NCI-H1105 treated with DMSO at 0.1 percent for 48 hours (cell line): ENCODE measurements around the gene SRGAP2C.
"Not testable (repeated sequence)": the region's sequence is repeated elsewhere in the genome, so short reads cannot be mapped to it uniquely, and the experiment has no call there.

ENCODE experiments used
- DNase-seq: peaks from one replicate; lab custom pipeline; 2025; lab: John Stamatoyannopoulos, UW

The SRGAP2C gene

DNA sequence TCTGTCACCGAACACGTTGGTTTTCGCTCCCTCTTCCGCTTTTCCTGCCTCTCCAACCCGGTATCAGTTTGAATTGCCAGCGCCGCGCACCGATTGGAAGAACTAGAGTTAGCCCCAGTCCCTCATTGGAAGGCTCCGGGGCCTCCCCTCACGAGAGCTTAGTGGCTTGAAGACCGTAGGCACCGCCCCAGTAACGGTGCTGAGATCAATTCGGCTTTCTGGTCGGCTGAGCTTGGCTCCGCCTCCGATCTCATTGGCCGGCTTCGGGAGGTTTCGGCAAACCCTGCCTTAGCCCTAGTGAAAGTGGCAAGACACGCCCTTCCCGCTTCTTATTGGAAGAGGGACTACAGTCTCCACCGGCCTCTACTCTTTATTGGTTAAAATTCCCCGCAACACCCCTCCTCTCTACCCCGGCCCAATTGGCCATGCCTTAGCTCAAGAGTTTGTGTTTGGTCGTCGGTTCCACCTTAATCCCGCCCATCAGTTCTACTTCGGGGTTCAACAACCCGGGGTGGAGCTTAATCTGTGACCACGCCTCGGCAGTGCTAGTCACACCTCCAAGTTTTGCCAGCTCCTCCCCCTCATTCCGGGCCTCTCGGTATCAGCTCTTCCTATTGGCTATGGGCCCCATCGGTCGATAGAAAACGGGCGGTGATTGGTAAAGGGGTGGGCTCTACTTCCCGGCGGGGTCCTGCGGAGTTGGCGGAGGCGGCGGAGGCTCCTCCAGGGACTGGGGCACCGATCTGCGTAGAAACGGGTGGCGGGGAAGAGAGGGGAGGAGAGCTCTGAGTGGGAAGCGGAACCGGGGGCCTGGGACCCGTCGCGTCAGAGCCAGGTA lies at the start of gene SRGAP2C, which contains the start of gene FAM72B:
SRGAP2C (plus strand) TSS at position 686 of the 838 bp plus-strand sequence. CDS start 2,472 bp downstream, outside the sequence.
FAM72B (minus strand) TSS at position 51 of the 838 bp plus-strand sequence. CDS start 851 bp downstream, outside the sequence.
- peak; percentile 99 for DNase-seq

DNA sequence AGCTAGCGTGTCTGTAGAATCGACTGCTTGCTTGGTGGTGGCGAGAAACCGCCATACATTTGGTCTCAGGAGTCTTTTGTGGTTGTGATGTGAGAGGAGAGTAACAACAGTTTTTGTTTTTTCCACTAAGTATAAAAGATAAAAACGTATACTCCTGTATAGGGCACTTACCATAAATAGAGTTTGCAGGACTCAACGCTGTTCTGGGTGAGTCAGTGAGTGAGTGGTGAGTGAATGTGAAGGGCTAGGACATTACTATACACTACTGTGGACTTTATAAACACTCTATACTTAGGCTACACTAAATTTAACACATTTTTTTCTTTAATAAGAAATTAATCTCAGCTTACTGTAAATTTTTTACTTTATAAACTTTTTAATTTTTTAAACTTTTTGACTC lies 44.4 kb upstream of the SRGAP2C start:
- DNase-seq: not testable (repeated sequence)

DNA sequence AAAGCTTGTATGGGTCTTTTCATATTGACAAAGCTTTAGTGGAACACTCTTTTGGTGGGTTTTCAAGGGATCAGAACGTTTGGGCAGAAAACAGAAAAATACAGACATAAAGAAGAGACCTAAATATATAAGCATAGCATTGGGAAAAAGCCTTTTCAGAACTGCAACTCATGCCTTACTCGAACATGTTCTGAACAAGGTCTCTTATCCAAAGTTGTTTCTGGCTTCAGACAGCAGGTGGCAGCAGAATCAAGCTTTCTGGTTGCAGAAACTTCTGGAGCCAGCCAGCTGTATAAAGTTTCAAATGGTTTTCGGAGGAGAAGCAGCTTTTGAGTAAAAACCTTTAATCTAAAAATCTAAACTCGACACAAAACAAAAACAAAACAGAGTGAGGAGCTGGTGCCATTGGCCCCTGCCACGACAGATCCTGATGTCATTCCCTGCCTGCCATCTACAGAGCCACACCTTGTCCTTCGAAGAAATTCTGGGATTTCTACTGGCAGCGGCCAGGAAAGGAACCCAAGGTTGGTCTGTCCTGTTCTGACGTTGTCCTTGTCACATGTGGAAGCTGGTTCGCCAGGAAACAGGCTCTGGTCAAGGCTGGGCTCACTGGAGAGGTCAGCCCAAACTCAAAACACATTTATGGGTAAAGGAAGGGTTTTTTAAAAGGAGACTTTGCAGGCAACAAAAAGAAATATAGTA lies 36.1 kb upstream of the SRGAP2C start:
- DNase-seq: not testable (repeated sequence)

DNA sequence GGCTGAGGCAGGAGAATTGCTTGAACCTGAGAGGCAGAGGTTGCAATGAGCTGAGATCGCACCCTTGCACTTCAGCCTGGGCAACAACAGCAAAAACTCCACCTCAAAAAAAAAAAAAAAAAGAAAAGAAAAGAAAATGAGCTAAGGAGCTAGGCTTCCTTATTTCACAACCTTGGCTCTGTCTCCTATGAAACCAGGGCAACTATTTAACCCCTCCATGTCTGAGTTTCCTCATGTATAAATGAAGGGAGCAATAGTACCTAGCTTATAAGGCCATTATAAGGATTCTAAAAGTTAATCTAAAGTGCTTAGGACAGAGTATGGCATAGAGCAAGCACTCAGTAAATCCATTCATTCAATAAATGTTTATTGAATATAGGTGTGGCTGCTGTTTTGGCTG lies 33.5 kb upstream of the SRGAP2C start:
- not testable (repeated sequence) for DNase-seq

DNA sequence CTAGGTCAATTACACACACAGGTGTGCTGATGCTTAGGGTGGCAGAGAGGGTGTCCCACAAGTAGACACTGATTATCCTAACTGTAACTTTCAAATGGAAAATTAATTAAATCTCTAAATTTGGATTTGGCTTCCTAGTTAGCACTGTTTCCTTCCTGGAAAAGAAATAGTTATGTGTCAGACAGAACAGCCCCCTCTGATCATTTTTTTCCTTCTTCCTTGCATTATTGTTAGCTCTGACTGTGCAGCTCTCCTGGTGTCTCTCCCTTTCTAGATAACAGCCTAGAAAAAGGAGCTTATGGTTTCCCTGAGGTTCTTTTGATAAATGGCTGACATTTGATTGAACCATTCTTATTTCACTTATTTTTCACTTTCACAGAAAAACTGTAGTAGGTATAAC lies 32.0 kb upstream of the SRGAP2C start:
- not testable (repeated sequence) for DNase-seq

DNA sequence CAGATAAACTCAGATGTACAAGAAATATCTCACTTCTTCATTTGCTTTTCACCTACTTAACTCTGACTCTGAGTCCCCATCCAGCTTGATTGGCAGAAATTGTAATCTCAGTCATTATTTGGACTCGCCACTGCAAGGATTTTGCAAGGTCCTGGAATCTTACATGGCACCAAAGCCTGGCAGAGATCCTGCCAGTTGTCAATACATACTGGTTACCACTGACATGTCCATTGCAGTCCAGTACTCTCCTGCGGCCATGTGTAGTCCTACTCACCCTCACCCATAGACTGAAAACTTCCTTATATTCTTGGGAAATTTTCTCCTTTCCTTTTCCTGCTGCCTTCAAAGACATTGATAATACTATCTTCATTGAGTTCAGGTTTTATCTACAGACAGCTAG lies 30.0 kb upstream of the SRGAP2C start:
- DNase-seq: not testable (repeated sequence)

DNA sequence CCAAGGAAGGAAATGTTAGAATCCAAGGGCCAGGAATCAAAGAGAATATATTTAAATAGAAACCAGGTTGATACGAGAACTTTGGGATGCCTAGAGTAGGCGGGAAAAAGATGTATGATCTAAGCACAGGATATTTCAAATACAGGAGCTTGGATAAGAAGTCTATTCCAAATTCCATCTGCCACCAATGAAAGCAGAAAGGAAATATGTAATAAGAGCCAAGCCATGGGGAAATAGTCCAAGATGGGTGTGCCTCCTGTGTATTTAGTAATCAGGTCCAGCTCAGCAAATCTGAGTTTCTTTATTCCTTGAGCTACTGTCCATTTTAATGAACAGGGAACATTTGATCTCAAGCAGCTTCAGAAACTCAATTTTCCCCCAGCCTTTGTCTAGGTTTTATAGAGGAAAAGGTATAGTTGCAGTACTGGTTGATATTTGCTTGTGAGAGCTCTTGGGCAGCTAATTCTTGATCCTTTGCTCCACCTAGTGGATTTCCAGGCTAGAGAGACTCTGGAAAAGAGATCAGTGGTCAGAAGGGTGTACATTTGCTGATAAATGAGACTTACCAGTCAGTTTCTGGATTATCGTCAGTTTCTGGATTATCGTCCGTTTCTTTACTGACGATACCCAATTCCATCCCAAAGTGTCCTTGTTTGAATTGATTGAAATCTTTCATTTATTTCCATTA lies 29.0 kb upstream of the SRGAP2C start:
- DNase-seq: peak; percentile 21

DNA sequence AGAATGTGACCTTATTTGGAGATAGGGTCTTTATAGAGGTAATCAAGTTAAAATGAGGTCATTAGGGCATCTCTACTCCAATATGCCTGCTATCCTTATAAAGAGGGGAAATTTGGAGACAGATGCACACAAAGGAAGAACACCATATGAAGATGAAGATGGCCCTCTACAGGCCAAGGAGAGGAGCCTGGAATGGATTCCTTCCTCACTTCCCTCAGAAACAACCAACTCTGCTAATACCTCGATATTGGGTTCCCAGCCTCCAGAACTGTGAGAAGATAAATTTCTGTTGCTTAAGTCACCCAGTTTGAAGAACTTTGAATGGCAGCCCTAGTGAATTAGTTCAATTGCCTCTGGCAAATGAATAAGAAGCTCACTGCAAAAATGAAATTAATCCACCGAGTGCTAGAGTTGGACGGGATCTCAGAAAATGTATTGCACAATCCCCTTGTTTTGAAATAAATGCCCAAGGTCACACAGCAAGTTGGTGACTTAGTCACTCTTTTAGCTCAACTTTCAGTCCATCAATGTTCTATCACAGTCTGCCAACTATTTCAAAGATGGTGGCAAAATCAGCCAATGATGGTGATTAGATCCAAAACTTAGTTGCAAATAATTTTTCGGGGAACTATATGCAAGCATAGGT lies 27.7 kb upstream of the SRGAP2C start:
- not testable (repeated sequence) for DNase-seq

DNA sequence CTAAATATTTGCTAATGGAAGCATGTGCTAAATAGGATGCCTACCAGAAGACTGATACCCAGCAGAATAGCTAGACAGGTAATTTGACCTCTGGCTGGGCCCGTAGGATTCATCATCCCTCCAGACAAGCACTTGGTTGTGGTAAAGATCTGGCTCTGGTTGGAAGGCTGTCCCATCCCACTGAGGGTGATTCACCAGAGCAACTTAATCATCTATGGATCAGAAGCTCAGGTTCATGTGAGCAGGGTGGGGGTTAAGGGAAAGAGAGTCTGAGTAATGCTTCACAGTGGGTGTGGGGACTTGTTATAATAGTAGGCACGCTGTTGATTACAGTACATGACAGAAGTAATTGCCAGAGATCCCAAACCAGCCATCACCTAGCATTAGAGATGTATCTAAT lies 27.2 kb upstream of the SRGAP2C start:
- not testable (repeated sequence) for DNase-seq

DNA sequence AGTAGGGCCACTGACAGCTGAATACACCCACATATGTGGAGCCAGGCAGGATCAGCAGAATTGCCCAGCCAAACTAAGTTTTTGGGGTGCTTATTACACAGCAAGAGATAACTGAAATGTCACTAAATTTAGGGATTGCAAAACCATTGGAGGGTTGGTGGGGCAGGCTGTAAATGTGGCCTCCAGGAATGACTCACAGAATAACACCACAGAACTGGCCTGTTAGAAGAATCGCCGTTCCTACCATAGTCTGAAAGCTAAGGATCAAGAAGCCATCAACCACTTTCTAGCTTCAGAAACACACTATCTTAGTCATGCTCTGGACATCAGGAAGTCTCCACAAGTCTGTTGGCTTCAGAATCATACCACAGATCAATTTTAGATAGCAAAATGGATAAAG lies 24.7 kb upstream of the SRGAP2C start:
- DNase-seq: not testable (repeated sequence)

DNA sequence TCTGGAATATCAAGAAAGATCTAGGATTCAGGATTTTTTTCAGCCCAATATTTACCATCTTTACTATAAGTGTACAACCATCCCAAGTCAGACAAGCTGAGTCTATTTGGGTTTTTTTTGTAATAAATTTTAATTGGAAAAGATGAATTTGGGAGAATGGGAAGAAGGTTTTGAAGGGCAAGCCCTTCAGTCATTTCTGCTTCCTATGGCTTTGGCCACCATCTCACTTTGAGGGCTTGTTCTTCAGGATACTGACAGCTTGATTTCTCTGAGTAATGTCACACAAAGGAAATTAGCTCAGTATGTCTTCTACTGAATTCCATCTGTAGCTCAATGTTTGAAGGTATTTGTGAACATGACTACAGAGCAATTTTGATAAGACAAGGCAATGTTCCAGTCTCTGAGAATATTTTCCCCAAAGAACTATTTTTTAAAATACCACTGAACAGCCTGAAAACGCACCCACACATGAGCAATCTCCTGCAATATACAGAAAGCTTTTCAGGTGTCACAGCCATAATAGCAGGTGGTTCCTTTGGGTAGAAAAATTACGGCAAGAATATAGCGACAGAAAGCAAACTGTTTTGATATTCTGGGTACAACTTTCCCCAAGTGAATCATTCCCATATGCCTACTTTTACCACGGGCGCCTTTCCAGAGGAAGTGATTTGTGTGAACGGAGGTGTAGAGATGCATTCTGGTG lies 23.4 kb upstream of the SRGAP2C start:
- not testable (repeated sequence) for DNase-seq

DNA sequence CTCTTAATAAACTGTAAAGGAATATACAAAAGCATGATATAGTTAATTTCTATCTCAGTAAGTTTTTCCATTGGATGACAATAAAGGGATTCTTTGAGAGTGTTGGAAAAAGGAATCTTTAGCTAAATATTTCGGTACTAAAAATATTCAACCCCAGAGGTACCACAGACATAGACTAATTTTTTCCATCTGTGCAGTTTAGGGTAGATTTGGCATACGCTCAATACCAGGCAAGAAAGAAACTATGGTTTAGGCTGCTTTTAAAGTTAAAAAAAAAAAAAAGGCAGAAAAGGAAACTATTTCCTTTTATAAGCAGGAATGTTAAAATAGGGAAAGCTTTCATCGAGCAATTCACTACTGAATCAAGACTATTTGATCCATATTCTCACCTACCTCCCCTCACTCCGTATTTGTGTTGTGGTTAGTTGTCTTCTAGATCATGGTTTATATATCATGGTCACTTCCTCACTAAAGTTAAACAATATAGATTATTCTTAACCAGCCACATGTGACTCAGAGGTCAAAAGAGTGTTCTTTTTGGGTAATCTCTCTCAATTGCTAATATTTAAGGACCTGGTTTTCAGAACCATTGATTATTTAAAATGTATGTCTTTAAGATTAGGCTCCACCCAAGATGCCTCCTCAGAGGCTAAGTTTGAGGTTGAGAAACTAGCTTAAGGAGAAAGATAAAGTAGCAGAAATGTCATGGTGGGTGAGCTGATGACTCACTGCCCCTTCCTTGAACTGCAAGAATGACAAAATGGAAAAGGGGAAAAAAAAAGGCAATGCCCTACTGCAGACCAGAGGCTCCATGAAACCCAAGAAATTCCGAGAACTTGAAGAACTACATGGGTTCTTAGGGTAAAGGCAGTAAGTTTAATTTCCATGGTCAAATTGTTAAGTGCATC lies 20.7 kb upstream of the SRGAP2C start:
- DNase-seq: not testable (repeated sequence)

DNA sequence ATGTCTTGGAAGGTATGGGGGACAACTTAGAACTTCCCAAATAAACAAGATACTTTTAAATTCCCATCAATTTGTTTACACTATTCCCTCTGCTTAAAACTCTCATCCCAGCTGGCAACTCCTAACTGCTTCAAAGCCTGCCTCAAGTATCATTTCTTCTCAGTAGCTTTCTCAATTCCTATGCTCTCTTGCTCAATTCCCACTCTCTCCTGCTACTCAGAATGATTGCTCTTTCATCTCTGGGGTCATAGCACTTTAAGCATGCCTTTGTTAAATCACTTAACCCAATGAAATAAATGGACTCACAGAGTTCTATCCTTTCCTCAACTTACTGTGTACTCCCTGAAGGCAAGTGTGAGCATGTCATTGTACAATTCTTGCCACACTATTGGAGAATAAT lies 19.5 kb upstream of the SRGAP2C start:
- not testable (repeated sequence) for DNase-seq

DNA sequence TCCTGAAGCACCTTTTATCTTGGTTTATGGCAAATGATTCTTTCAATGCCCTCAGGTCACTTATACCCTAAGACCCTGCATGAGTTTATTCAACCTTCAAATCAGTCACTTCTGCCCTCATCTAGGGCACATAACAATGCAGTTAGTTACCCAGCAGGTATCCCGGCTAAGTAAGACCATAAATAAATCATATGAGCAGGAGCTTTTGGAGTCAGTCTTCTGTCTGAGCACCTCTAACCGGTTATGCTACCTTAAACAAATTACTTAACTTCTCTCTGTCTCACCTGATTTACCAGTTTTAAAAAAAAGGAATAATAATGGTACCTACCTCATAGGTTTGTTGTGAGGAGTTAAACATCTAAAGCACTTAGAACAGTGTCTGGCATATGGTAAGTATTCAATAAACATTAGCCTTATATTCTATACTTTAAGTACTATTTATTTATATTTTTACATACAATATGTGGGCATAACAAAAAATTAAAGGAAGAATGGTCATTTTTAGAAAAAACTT lies 17.5 kb upstream of the SRGAP2C start:
- DNase-seq: not testable (repeated sequence)

DNA sequence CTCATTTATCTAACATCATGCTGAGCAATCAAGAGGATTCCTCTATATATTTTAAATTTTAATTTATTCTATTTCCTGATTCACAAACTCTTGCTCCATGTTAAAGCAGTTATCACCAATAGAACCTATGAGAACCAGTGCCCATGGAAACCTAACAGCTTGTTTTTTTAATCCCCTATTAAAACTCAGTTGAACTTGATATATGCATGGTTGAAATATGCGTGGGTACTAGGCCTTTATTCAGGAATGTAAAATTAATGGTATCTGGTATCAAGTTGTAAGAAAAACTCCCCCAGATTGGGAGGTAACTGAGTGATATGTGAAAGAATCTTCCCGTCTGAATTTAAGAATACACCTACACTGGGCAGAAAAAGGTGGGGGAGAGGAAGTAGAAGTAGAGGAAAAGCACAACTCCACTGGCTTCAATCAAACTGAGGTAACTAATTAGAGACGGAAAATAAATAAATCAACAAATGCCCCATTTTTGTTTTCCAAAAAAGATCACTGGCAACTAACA lies 16.6 kb upstream of the SRGAP2C start:
- not testable (repeated sequence) for DNase-seq

DNA sequence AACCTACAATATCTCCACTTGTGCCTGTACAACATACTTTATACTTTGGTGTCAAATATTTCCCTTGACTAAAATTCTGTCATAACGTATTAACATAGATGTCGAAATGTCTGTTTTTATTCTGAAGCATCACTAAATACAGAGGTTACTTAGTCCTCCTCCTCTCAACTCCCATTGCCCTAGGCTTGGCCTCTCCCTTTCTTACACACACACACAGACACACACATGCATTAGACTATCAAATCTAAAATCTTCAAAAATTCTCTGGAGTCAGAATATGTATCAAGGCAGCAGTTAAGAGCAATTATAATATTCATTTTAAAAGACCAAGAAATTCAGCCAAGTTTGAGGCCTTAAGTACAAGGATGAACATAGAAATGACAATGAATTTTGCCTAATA lies 8.1 kb upstream of the SRGAP2C start:
- not testable (repeated sequence) for DNase-seq

DNA sequence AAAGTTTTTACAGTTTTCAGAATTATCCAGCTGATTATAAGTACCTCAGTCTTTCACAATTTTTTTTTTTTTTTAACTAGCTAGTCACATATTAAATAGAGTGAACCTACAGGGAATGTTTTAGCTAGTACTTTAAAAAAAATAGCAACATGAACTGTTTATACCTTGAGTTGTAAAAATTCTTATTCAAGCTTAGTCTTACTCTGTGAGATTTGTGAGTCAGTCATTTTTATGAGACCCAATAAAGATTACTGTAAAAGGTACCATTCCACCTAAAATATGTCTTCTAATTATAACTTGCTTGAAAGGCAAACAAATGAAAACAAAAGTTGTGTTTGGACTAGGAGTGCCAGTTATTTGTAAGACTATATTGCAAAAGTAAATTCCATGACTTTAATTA lies 6.6 kb upstream of the SRGAP2C start:
- DNase-seq: not testable (repeated sequence)

DNA sequence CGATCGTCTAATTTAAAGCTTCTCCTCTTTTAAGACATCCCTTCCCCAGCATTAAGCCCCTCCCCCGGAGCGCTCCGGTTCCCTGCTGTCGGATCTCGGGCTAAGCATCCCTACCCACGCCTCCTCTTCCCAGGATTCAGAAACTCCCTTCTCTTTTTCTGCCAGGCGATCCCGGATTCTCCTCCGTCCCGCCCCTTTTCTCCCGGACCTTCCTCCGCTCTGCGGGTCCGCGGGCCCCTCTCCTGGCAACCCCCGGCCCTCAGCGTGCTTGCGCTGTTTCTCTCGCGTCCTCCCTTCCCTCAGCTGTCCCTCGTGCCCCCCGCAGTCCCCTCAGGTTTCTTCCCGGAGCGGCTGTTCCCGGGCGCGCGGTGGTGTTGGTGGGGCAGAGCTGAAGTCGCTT lies 908 bp upstream of the SRGAP2C start:
- DNase-seq: not testable (repeated sequence)

DNA sequence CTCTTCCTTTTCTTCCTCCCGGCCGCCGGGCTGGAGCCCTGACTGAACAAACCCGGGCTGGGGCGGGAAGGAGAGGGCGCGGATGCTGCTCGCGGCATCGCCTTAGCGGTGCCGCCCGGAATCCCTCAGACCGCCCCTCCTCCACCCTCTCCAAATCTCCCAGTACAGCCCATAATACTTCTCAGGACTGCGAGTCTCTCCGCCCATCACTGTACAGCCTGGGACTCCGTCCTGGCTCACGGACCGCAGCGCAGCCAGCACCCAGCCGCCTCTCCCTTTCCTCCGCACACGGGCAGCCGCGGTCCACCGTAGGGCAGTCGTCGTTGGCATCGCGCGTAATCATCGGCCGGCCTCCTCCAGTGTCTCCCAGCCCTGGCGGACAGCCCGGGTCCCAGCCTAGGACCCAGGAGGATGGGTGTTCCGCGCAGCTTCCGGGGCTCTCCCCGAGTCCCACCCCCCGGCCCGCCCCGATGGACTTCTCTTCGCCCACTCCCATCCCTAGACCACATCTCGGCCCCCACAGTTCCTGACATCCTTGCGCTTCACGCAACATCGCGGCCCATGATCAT lies 449 bp downstream of the SRGAP2C start:
- not testable (repeated sequence) for DNase-seq
